ENCODE measurements around the gene PLA2G1B. TPM values are rescaled to one million over a fixed set of nuclear protein-coding genes. Genes with fewer than 3 reads are reported as not detected.

The PLA2G1B gene
- not detected for total RNA-seq

DNA sequence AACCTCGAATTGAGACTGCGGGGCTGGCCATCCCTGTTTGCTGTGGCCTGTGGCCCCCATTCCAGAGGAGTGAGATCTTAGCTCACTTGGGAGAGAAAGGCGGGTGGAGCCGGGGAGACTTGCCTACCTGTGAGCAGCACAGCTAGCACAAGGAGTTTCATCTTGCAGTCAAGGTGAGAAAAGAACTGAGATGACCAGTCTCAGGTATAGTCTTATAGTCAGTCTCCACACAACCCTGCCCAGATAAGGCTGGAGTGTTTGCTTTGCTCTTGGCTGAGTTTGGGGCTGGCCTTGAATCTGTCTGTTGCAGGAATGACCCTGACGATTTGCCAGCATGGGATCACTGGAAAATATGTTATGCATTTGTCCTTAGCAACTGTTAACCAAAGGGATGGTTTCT is at the start of gene PLA2G1B:
TSS of gene PLA2G1B (minus strand) at position 187 of the 400 bp plus-strand sequence. CDS start at position 161, 26 bp downstream.
- ATAC-seq, result no peak

DNA sequence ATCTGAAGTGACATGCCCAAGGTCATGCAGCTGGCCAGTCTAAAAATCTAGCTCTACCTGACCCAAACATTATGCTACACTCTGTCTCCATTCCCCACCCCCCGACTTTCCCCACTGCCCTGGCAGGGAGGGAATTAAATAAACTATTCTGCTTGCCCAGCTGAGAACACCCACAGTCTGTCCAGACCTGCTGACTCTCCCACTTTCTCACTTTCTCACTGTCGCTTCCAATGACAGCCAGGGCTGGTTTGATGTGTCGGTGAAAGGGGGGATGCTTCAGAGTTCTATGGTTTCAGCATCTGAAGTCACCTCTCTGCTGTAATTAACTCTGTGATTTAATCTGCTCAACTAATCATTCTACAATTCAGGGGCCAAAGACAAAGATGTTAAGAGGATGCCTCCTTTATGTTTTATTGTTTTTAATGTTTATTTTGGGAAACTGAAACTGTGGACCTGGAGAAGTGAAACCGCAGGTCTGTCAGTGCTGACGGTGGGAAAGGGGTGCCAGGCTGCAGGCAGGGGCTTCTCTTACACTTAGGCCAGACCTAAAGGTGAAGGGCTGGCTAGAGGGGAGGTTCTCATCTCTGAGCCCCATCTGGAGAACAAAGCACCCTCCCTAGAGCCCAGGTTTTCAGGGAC is 49.5 kb upstream of the PLA2G1B start:
- no peak for ATAC-seq

DNA sequence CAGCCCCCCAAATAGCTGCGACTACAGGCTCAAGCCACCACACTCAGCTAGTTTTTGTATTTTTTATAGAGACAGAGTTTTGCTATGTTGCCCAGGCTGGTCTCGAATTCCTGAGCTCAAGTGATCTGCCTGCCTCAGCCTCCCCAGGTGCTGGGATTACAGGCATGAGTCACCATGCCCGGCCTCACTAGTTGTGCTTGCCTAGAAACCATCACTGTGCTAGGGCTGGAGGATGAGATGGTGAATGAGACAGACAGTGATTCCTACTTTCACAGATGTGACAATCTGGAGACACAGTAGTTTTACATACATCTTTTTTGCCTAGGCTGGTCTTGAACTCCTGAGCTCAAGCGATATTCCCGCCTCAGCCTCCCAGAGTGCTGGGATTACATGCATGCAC is 48.8 kb upstream of the PLA2G1B start:
- ATAC-seq, result peak; percentile 39

DNA sequence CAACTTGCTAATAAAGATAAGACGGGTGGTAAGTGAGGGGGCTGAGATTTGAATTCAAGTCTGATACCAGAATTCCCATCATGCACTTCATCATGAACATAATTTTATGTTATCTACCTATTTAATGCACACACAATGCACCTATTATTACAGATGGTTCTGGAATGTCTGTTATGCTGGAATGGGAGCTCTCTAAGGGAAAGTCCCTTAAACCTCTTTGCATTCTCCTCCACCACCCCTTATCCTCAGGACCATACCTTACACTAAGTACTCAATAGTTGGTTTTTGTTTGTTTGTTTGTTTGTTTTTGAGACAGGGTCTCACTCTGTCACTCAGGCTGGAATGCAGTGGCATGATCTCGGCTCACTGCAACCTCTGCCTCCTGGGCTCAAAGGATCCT is 48.4 kb upstream of the PLA2G1B start:
- ATAC-seq, result no peak

DNA sequence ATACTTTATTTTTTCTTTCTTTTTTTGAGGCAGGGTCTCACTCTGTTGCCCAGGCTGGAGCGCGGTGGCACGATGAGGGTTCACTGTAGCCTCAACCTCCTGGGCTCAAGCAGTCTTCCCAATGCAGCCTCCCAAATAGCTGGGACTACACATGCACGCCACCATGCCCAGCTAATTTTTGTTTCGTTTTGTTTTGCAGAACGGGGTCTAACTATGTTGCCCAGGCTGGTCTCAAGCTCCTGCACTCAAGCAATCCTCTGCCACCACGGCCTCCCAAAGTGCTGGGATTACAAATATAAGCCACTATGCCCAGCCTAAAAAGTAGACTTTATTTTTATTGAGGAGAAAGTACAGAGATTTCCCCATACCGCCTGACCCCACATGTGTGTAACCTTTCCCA is 46.1 kb upstream of the PLA2G1B start:
- ATAC-seq, result no peak

DNA sequence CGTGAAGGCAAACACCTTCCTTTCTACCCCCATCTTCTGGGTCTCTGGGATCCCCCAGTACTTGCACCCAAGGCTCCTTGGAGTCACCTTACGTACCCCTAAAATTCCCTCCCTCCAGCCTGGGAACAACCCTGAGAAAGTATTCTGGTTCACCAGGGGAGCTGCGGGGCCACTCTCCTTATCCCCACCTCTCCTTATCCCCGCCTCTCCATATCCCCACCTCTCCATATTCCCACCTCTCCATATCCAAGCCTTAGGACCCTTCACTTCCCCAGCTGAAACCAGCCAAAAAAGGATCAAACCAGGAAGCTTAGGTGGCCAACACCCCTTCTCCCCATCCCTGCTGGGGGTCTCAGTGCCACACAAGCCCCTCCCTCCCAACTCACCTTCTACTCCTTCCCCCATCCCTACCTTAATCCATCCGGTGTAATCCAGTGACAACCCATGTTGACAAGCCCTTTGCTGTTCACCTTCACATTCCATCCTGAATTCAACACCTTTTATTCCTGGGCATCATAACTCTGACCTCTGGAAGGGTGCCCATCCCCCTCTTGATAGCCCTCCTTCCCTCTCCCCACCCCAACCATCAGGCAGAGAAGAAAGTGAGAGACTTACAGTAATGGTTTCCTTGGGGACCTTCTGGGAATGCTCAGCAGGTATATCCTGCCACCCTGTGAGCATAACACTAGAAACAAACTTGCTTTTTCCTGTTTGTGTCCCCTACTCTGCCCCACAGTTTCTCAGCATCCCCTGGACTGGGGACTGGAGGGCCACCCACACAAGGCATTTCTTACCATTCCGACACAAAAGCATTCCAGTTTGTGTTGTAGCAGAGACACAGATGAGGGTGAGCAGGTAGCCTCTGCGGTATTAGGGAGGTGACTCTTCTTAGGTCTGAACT is 43.0 kb upstream of the PLA2G1B start:
- no peak for ATAC-seq

DNA sequence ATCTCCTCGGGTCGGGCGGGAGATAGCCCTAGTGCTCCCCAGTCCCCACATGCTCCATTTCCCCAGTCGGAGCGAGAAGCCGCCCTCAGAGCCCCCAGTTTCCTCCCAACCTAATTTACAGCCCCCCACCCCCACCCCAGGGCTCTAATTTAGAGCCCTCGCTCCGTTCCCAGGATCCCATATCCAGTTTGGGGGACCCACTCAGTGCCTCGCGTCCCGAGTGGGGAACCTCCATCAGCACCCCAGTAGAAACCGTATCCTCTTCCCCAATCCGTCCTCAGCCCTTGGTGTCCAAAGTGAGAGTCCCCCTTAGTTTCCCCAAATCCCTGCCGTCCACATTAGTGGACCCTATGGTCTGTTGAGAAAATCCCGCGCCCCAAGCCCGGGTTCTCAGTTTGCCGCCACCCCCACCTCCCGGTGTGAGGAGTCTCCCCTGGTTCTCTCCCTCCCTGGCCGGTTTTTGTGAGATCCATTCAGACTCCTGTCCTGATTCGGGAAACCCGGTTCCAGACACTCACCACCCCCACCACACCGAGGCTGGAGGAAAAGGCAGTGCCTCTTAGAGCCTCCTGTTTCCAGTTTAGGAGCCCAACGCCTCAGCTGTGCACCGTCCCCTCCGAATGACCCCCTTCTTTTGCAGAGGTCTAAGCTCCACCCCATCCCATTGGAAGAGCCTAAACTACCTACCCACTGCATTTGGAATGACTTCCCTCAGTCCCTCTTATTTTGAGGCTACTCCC is 42.2 kb upstream of the PLA2G1B start:
- no peak for ATAC-seq

DNA sequence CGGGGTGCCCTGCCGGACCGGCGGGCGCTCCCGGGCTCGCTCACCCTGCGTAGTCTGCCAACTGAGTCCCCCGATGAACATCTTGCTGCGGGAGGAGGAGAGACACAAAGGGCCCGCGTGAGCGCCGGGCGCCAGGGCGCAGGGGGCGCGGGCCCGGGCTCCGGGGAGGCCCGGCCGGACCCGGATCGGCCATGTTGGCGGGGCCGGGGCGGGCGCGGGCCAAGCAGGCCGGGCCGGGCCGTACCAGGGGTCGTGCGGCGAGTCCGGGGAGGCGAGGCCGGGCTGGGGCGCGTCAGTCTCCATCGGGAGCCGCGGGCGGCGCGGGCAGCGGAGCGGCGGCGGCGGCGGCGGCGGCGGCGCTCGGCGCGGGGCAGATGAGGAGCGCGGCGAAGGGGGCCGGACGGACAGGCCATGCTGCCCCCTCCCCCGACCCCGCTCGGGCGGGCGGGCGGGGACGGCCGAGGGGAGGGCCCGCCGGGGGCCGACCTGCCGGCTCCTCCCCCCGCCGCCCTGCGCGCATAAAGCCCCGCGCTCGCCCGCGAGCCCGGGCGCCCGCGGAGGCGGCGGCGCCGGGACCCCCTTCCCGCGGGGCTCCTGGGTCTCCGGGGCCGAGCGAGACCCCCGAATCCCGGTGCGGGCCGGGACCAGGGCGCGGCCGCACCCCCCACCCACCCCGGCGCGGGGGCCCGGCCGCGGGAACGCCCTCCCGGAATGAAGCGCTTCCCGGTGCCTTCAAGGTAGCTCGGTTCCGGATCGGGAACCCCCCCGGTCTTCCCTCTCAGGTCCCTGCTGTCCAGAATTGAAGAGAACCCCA is 41.4 kb upstream of the PLA2G1B start, which contains the start of gene MSI1:
TSS of gene MSI1 (minus strand) at position 376 of the 814 bp plus-strand sequence. CDS start at position 303, 73 bp downstream.
- no peak for ATAC-seq

DNA sequence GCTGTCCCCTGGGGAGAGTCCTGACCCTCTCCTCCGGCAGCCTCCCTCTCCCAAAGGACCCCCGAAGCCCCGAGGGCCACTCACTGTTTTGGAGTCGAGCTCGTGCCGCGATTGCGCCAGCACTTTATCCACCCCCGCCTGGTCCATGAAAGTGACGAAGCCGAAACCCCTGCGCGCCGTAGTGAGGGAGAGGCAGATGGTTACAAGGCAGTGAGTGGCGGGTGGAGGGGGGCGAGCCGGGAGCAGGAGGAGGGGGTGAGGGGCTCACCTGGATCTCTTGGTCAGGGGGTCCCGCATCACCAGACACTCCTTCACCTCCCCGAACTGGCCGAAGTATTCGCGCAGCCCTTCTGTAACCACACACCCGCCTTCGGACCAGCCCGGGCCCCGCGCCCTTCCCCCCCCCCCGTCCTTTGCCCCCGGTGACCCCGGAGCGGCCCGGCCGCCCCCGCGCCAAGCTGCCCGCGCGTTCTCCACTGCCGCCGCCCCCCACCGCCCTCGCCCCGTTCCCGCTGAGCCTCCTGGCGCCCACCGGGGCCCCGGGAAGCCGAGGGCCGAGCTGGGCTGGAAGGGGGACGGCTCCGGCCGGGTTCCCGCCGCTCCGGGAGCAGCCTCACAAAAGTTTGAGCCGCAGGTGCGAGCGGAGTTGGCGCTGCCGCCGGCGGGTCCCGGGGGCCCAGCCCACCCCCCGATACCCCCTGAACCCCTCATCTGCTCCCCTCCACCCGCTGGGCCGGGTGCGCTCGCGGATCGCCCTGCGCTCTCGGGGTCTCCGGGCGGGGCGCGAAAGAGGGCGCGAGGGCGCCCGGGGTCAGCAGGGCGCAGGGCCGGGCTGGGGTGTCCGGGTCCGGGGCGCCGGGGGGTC is 40.6 kb upstream of the PLA2G1B start:
- ATAC-seq, result peak; percentile 24

DNA sequence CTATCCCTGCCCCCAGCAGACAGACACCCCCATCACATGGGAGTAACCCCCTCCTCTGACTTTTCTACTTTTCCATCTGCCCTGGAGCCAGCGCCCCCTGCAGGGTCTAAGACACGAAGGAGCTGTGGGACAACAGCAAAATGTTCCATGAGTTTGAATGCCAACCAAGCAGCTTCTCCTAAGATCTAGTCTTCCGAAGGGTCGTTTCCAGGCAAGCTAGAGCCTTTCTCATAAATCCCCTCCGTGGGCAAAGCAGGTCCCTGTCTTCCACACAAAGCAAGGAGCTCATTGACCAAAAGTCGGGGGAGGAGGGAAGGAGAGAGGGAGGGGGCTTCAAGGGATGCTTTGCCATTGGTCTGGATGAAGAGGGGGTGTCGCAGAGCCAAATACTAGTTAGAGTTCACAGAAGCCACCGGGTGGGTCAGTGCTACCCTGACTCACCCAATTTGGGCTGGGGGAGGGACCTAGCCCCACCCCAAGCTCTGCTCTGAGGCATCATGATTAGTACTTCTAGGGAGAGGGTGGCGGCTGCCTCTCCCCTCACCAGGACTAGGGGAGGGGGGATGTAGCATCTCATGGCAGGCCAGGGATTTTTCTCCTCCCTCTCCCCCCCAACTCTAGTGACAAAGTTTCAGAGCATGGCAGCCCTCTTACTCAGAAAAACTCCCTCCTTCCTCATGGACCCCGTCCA is 39.8 kb upstream of the PLA2G1B start:
- no peak for ATAC-seq

DNA sequence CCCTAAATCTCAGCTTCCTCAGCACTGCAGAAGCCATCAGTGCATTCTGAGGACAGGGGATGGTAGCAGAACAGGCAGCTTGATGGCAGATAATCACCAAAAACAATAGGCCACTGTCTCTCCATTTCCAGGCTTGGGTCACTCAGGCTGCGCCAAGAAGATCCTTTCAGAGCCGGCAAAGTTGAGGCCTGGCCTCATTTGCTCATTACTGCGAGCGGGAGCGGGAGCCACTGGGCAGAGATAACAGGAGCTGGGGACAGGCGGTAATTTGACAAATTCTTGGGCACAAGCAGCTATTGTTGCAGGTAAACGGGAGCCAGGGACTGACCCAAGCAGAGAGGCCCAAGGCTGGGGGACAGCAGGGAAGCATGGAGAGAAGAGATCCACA is 39.3 kb upstream of the PLA2G1B start:
- no peak for ATAC-seq

DNA sequence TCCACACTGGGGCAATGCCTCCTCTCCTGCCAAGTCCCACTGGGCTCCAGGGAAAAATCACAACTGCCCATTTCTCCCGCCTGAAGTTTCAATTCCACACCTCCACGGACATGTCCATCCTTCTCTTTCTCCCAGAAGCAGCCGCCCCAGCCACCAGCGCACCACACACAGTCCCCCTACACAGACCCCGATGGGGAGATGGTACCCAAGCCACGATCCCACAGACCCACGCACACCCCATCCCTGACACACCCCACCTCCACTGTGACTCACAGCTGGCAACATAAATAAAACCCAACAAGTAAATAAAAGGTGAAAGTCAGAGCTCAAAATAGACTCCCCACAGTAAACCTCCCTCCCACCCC is 38.7 kb upstream of the PLA2G1B start:
- no peak for ATAC-seq

DNA sequence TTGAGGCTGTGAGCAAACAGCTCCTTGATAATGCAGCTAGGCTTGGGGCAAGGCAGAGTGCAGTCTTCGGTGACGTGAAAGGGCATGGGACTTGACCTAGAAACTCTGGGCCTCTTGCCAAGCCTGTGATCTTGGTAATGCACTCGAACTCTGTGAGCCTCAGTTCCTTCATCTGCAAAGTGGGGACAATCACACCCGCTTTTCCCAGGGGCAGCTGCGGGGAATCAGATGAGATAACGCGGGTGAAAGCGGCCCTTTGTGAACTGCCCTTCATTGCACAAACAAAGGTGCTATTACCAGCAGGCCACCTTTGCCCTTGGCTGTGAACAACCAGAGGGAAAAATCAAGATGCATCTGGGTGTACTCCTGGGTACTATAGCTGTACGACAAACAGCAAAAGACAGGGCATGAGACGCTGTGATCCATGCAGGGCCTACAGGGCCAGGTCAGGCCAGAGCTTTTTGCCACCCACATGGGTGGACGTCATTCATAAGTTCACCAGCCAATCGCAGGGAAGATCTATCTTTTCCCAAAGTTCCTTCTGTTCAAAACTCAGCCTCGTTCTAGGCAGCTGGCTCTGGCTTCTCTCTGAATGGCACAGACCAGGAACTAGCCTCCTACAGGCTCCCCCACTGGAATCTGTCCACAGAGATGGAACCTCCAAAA is 38.2 kb upstream of the PLA2G1B start:
- no peak for ATAC-seq

DNA sequence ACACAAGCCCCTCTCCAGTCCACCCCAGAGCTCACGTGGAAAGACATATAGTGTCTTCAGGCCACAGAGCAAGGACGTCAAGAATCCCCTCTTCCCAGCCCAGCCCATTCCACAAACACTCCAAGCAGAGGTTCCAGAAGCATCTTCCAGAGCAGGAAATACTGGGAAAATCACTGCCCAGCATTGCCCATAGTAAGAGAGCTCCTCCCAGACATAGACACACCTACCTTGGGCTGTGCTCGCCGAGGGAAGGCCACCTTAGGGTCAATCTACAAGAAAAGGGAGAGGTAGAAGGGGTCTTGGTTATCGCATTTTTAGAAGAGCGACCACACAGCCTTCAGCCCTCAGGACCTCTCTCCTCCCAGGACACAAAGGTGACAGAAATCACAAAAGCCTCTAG is 36.9 kb upstream of the PLA2G1B start:
- ATAC-seq, result no peak

DNA sequence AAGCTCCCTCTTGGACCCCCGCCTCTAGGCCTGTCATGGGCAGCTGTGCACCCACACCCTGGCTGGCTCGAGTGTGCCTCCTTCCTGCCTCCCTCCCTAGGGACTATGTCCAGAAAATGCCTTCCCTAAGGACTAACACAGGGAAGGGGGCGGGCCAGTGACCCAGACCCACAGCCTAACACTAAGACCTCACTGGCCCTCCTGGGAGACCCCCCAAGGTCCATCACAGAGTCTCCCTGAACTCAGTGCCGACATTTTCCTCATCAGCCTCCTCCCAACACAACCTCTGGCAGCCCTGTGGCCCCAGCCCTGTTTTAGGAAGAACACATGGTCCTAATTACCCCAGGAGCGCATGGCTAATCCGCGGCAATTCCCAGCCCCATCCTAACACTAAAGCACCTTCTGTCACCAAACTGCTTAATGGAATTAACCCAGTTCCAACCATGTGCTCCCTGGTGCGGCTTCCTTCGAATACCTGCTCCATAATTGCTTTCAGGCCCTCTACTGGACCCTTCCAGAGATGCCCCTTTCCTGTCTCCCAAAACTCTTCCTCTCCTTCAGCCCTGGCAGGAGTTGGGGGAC is 35.8 kb upstream of the PLA2G1B start:
- no peak for ATAC-seq

DNA sequence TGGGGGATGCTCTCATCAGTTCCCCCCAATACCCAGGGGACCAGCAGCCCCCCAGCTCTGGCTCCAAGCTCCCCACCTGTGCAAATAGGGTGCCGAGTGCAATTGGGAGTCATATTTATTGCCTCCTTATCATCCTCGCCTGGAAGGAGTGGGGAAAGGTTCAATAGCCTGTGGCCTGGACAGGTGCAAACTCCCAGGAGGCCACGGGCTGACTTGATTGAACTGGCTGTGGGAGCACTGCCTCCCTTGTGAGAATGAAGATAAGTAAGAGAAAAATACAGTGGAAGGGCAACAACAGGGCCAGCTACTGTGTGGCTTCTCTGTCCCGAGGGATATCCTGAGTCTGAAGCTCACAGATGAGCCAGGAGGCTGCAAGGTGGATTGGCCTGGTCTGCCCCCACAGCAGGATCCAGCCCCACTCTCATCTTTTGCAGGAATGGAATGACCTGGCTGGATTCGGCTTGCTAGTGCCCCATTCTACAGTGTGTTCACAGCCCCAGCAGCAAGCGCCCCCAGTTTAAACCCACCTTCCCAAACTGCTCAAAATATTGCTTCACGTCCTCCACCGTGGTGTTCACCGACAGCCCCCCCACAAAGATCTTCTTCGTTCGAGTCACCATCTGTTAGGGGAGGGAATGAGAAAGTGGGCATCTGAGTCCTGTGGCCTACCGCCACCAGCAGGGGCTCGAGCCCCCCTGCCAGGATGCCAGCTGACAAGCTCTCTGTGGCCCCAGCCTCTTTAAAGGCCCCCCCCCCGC is 35.1 kb upstream of the PLA2G1B start:
- no peak for ATAC-seq

DNA sequence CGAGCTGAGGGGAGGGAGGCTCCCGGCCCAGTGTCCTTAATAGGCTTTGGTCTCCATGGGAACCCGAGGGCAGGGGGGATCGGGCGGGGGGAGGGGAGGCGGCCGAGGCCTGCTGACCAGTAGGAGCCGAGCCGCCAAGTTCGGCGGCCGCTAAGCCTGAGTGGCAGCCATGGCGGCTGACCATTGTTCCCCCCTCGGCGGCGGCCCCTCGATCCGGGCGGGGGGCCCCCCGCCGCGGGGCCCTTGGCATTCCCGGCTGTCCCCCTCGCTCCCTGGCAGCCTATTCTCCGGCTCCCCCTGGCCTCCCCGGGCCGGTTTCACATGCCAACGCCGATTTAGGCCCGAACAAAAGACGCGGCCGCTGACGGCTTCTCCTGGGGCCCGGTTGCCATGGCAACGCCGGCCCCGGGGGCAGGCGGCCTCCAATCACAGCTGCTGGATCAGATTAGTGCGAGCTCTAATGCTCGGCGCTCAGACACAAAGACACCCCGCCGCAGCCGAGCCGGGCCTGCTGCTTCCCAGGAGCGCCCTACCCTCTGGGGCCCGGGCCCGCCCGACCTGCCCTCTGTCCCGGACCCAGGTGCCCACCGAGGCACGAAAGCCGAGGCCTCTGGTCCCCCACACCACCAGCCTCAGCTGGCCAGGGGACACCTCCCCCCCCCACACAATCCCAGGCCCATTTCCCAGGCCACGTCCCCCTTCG is 34.1 kb upstream of the PLA2G1B start:
- ATAC-seq, result peak; percentile 49

DNA sequence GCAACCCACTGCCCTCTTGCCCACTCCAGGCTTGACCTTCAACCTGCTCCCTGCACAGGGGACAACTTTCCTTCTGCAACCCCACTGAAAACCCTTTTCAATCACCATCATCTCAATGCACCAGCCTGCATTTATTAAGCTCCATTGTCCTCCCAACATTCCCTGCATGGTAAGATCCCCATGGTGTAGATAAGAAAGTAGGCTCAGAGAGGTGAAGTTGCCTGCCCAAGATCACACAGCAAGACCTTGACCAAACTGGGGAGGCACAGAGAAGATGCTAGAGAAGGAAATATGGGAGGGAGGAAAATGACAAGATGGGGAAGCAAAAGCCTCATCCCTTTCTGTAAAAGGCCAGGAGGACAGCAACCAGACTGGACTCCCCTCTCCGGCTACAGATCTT is 31.5 kb upstream of the PLA2G1B start:
- no peak for ATAC-seq
